Upper lobe of right lung (tissue), 1 donor: Measurements from ENCODE around the gene TTLL8. TPM values are rescaled to one million over a fixed set of nuclear protein-coding genes. Genes with fewer than 3 reads are reported as not detected.

ENCODE experiments used
- ATAC-seq: fragments of 200-7000 bp; cut with Tn5 transposase; one replicate; pipeline ENCODE4 v1.9.1; 2020; ENCODE audit warnings: mild to moderate bottlenecking, moderate library complexity
- DNase-seq: peaks from one replicate; pipeline ENCODE4 v3.0.0-alpha.2; 2020
- H3K27ac ChIP-seq: fragments of 200-600 bp; one replicate; pipeline ENCODE4 v1.8.0; 2022
- H3K27me3 ChIP-seq: fragments of 200-600 bp; one replicate; pipeline ENCODE4 v1.8.0; 2022; ENCODE audit warnings: mild to moderate bottlenecking
- H3K36me3 ChIP-seq: fragments of 200-600 bp; one replicate; pipeline ENCODE4 v1.8.0; 2022
- H3K4me1 ChIP-seq: fragments of 200-600 bp; one replicate; pipeline ENCODE4 v1.8.0; 2022
- H3K4me3 ChIP-seq: fragments of 200-600 bp; one replicate; pipeline ENCODE4 v1.8.0; 2022; ENCODE audit warnings: mild to moderate bottlenecking
- H3K9me3 ChIP-seq: fragments of 200-600 bp; one replicate; pipeline ENCODE4 v1.8.0; 2022
- intact Hi-C: fragments of 100-400 bp; cut with DNase I; formaldehyde crosslinking; loops from one replicate; pipeline ENCODE4 v1.11.0; 2022
- total RNA-seq: library from RNA; stranded (reverse); fragmentation: NEBNext Ultra II Directional; extraction: Animal tissue kit (Norgen Biotek cat#: 25700); gene quantifications from one replicate; pipeline ENCODE4 v1.2.1, GENCODE V29; 2021
- TF ChIP-seq, protein P1 (sequence below): fragments of 200-600 bp; IDR thresholded peaks from one replicate; pipeline ENCODE4 v1.8.0; 2022; ENCODE audit warnings: antibody characterized with exemption
- donor health status: DM: no; HTN: yes; CAD: no; lungs with severe emphysema.

The TTLL8 gene
- total RNA-seq, 1 donor from 2014 or later, result not detected

DNA sequence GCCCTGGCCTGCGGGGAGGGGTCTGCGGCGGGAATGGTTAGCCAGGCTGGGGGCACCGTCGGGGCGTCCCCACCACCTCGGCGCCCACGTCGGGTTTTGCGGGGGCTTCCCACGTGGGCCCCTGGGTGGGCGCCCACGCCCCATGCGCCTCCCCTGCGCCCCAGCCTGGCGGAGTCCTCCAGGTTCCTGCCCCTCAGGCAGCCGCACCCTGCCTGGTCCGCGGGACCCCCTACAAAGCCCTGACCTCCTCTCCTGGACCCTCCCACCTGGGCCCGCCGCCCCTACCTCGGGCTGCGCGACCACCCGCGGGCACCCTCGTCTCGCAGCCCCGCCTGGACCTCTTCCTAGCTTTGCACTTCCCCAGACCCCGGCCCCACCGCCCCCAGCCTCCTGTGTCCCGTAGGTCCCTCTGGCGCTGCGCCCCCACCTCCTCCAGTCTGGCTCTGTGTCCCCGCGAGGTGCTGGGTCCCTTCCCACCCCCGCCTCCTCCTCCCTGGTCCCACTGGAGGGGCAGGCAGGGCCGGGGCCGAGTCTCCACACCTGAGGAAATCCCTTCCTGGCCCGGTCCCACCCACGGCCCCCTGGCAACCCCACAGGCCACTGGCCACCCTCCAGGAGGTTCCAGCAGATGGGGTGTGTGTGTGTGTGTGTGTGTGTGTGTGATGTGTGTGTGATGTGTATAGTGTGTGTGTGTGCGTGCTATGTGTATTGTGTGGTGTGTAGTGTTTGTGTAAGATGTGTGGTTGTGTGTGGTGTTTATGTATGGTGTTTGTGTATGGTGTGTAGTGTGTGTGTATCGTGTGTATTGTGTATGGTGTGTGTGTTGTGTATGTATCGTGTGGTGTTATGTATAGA, 85.7 kb downstream of the TTLL8 start:
- no peak for ATAC-seq
- Histone ChIP-seq H3K4me3 (peak overlapping the region; percentile 54), H3K9me3 (no peaks in the 10 kb centered on the region), H3K27ac (no peak overlapping the region), H3K27me3 (no peaks in the 10 kb centered on the region), H3K4me1 (peaks cover 25% of the 10 kb centered on the region), H3K36me3 (no peaks in the 10 kb centered on the region)
- intact Hi-C loops, result no loop called here
- DNase-seq, result peak; percentile 77
- TF ChIP-seq, protein P1, sequence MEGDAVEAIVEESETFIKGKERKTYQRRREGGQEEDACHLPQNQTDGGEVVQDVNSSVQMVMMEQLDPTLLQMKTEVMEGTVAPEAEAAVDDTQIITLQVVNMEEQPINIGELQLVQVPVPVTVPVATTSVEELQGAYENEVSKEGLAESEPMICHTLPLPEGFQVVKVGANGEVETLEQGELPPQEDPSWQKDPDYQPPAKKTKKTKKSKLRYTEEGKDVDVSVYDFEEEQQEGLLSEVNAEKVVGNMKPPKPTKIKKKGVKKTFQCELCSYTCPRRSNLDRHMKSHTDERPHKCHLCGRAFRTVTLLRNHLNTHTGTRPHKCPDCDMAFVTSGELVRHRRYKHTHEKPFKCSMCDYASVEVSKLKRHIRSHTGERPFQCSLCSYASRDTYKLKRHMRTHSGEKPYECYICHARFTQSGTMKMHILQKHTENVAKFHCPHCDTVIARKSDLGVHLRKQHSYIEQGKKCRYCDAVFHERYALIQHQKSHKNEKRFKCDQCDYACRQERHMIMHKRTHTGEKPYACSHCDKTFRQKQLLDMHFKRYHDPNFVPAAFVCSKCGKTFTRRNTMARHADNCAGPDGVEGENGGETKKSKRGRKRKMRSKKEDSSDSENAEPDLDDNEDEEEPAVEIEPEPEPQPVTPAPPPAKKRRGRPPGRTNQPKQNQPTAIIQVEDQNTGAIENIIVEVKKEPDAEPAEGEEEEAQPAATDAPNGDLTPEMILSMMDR, result no peak

DNA sequence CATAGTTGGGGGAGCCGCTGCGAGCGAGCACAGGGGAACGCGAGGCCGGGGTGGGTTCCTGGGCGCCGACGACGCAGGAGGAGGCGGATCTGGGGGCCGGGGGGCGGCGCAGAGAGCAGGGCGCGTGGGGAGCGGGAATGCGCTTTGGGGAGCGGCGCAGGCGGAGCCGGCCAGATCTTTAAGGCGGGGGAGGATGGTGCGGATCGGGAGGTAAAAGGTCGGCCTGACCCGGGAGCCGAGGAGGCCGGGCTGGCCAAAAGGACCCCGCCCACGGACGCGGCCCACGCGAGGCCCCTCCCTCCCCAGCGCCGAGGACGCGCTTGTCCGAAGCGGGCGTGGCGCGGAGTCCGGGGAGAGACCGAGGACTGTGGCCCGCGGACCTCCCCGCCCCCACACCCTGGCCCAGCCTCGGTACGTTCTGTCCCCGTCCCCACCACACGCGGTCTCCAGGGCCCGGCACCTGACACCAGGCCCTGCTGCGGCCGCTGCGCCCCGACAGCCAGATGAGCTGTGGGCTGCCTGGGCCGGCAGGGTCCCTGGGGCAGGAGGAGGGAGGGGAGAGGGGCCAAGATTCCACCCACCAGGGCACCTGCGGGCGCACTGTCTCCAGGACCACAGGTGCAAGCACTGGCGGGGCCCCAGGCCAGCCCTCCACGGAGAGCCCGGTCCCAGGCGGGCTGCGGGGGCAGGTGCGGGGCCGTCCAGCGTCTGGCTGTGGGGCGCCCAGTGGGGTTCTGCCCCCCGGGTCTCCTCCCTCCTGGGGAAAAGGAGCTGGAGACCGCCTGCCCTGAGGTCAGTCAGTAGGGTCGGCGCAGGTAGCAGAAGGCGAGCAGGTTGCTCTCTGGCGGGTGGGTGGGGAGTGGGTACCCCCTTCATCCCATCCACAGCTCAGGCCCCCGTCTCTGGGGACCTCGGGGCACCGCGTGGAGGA, 86.6 kb downstream of the TTLL8 start:
- Histone ChIP-seq H3K4me1 (peaks cover 34% of the 10 kb centered on the region), H3K4me3 (peak overlapping the region; percentile 54), H3K36me3 (no peaks in the 10 kb centered on the region), H3K27ac (peak overlapping the region; percentile 77), H3K27me3 (no peaks in the 10 kb centered on the region), H3K9me3 (no peaks in the 10 kb centered on the region)
- intact Hi-C loops, result no loop called here
- DNase-seq (peak; percentile 97), ATAC-seq (peak; percentile 79)
- TF ChIP-seq, protein P1, result no peak

DNA sequence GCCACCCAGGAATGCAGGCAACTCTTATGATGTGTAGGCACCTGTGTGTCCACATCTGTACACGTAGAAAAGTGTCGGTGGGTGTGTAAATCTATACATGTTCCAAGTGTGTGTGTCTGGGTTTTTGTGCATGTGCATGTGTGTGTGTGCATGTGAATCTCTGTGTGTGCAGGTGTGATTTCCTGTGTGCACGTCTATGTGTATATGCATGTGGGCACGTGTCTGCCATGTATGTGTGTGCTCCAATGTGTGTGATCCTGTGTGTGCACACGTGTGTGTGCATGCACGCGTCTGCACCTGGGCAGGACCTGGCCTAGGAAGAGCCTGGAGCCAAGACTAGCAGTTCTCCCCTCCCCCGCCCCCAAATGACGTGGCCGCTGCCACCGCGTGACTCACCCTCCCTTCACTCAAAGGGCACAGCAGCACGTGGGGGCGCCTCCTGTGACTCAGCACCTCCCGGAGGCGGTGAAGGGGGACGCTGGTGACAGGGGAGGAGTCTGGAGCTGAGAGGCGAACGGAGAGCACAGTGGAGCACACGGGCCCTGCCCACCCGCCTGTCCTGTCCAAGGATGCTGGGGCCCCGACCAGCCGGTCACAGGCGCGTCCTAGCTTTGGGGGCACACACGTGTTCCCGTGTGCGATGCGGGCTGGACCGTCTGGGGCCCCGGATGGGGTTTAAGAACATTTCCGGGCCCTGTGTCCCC, 87.4 kb downstream of the TTLL8 start:
- H3K4me3 ChIP-seq, result peak overlapping the region; percentile 54
- intact Hi-C loops, result no loop called here
- no peaks in the 10 kb centered on the region for H3K36me3 ChIP-seq
- no peaks in the 10 kb centered on the region for H3K27me3 ChIP-seq
- no peaks in the 10 kb centered on the region for H3K9me3 ChIP-seq
- TF ChIP-seq, protein P1, result no peak
- ATAC-seq (peak; percentile 85), DNase-seq (peak; percentile 99)
- peak overlapping the region; percentile 77 for H3K27ac ChIP-seq
- peaks cover 42% of the 10 kb centered on the region for H3K4me1 ChIP-seq

DNA sequence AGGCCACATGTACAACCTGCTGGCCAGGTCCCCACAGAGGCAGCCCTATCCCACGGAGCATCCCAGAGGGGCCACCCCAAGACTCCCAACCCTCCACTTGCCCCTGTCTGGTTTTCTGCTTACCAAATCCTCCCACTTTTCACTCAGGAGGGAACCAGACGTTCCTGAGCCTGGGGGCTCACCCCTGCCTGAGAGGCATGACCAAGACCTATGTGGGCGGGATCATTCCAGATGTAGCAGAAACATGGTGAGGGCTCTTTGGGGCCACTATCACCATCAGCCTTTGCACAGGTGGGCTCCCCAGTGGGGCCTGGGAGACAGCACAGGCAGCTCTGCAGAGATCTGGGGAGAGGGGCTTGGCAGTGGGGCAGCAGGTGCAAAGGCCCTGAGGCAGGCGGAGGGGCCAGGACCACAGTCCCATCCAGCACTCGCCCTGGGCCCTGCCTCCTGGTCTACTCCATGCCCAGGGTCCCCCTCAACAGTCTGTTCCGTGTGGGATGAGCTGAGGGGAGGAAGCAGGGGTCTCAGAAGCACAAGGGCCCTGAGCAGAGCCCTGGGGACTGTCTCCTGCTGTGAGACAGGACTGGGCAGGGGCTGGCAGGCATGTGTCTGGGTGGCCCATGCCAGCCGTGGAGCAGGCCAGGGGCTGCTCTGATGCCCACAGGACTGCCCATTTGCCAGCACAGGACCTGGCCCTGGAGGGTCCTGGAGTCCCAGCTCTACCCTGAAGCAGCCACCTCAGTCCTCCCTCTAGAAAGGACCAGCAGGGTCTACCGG, 88.2 kb downstream of the TTLL8 start:
- H3K9me3 ChIP-seq, result no peaks in the 10 kb centered on the region
- ATAC-seq (no peak), DNase-seq (peak; percentile 66)
- TF ChIP-seq, protein P1, result no peak
- H3K4me1 ChIP-seq, result peaks cover 50% of the 10 kb centered on the region
- peak overlapping the region; percentile 65 for H3K27ac ChIP-seq
- intact Hi-C loops, result no loop called here
- H3K36me3 ChIP-seq, result peaks cover 4% of the 10 kb centered on the region
- no peak overlapping the region for H3K4me3 ChIP-seq
- no peaks in the 10 kb centered on the region for H3K27me3 ChIP-seq
